Stimulated activated CD4-positive, alpha-beta T cell treated with anti-CD3 and anti-CD28 coated beads, Interleukin-4, amount 100 ng/mL, for 48 hours (primary cell): ENCODE data around the gene PEX6.
"Not testable (repeated sequence)": the region's sequence is repeated elsewhere in the genome, so short reads cannot be mapped to it uniquely, and the experiment has no call there.

ENCODE experiments used
- DNase-seq, 2 donors: peaks; one replicate each; pipeline ENCODE4 v3.0.0-alpha.2; 2020; ENCODE audit warnings: low read depth in 2 of 2

The PEX6 gene

GRCh38 chr6:43001843-43002242, 22.9 kb upstream of the PEX6 start:
- DNase-seq = no peak

- not testable (repeated sequence) for DNase-seq
Measured at GRCh38 chr6:42998205-42998604, 19.2 kb upstream of the PEX6 start.

DNA sequence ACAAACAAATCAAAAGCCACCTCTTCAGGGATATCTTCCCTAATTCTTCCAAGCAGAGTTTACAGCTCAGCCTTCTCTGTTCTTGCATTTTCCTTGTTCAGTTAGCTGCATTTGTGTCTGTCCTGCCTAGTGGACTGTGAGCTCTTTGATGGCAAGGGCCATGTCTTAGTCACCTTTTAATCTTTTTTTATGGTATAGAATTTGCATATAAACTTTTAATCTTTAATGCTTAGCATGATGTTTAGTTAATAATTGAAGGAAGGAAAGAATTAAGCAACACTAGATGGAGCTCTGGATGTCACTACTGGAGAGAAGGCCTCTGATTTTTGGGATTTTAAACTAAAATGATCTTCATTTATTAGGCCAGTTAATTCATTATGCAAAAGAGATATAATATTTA, 17.5 kb upstream of the PEX6 start:
- no peak for DNase-seq

- no peak for DNase-seq
Measured at GRCh38 chr6:42993445-42993844, 14.5 kb upstream of the PEX6 start.

GRCh38 chr6:42989923-42990322, 10.9 kb upstream of the PEX6 start:
- no peak for DNase-seq

- DNase-seq = no peak
Measured at GRCh38 chr6:42988486-42989020, 9.6 kb upstream of the PEX6 start.

GRCh38 chr6:42987533-42988451, 8.8 kb upstream of the PEX6 start:
- DNase-seq = no peak

- no peak for DNase-seq
Measured at GRCh38 chr6:42984924-42985475, 6.0 kb upstream of the PEX6 start.

- DNase-seq = peak; percentile 89 to 97
Measured at GRCh38 chr6:42984001-42984923, 5.3 kb upstream of the PEX6 start, which contains the start of gene PPP2R5D. Gene PPP2R5D, plus strand, starts transcription at chr6:42984570. Its CDS starts 108 bp downstream, at chr6:42984678.

DNA sequence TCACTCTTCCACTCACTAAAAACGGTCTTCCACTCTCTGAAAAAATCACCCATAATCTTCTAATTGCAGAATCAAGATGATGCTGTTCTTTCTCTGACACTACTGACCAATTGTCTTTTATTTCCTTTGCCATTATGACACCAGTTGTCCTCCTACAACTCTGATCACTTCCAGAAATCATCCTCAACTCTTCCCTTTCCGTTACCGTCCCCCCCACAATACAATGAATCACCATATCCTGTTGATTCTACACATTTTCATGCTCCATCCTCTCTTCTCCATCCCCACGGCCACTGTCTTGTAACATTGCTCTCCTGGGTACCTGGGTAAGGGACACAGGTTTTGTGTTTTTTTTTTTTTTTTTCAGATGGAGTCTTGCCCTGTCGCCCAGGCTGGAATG, 2.9 kb upstream of the PEX6 start:
- DNase-seq = no peak

GRCh38 chr6:42979523-42980177, 669 bp upstream of the PEX6 start:
- DNase-seq = no peak

GRCh38 chr6:42978487-42978838, 518 bp downstream of the PEX6 start:
- no peak for DNase-seq

DNA sequence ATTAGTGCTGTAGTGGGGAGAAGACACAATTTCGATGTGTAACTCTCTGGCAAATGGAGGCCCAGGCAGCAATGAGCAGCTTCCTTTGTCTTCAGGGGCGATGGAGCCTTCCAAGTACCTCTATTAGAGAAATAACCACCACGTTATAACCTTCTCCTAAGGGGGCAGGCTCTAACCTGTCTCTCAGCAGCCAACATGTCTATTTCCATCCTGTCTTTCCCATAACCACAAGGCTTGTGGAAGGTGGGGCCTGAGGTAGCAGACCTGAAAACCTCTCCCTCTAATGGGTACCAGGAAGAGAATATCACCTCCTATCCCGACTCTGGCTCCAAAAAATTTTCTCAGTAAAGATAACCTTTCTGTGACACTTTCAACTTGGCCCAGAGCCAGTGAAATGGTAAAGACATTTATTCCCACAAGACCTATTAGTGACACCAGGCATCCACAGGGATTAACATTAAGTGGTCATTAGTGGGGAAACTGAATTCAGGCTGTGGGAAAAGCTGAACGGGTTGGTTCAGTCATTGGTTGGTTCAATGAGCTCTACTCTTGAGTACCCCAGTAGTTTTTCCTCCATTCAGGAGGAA, 4.0 kb downstream of the PEX6 start:
- no peak for DNase-seq

DNA sequence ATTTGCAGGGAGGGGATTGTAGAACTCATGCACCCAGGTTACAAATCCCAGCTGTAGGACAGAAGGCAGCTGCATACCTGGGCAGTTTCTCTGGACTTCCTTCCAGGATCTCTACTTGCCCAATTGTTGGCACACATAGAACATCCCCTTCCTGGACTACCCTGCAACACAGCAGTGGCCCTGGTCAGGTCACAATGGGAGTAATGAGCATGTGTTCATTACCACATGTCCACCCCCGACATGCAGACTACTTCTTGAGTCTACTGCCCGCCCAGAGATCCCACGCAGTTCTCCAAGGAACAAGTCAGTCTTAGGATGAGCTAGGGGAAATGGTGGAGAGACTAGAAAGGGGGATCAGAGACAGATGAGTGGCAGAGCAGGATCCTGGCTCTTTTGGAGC, 5.1 kb downstream of the PEX6 start:
- no peak for DNase-seq

DNA sequence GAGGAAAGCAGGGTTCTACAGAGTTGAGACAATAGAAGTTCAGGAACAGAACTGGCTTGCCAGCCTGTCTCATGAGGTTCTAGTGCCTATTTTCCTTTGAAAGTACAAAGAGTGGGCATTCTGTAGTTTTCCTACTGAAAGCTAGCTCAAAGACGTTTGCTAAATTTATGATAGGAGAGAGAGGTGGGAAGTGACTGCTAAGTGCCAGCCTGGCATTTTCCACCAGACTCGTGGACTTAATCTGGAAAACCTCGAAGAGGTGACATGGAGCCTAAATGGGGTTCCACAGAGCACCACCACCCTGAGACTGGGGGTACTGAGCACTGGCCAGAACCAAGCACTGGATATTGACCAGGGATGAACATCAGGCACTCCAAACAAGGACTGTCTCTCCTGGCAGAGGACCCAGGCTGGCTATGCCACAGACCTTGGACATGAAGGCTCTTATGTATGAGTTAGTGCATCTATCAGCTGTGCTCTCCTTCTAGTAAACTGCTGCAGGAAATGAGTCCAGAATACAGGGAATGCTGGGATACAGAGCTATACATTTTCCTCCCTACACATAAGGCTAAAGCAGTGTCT, 7.1 kb downstream of the PEX6 start:
- no peak for DNase-seq

GRCh38 chr6:42970871-42971612, 7.9 kb downstream of the PEX6 start:
- DNase-seq = no peak

DNA sequence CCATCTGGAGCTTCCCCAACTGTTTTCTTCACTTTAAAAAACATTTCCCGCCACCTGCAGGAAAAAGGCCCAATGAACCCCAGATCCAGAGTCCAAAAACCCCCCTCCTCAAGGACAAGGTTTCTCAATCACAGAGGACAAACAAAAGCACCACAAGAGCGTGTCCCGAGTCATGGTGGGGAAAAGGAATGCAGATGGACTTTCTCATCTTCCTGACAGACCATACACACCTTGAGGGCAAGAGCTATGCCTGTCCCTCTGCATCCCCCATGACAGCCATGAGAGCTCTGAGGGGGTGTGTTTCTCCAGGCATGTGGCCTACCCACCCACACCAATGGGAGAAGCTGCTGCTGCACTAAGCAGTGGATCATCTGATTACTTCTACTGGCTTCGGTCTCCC, 9.0 kb downstream of the PEX6 start:
- no peak for DNase-seq

- no peak for DNase-seq
Measured at GRCh38 chr6:42969431-42969830, 9.6 kb downstream of the PEX6 start.

DNA sequence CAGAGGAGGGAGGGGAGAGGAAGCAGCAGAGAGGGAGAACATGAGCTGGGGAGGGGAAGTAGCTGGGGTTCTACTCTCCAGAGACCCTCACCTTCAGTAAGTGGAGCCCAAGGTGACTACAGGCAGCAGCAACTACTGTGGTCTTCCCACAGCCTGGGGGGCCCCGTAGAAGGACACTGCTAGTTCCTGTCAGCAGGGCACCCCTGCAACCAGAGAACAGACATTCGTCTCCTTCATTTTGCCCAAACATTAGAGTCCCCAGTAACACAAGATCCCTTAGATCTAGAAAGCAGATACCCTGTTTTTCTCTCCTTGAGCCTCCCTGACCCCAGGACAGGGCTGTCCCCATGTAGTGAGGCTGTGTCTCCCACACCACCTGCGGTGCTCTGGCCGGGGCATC, 10.2 kb downstream of the PEX6 start:
- DNase-seq = no peak

DNA sequence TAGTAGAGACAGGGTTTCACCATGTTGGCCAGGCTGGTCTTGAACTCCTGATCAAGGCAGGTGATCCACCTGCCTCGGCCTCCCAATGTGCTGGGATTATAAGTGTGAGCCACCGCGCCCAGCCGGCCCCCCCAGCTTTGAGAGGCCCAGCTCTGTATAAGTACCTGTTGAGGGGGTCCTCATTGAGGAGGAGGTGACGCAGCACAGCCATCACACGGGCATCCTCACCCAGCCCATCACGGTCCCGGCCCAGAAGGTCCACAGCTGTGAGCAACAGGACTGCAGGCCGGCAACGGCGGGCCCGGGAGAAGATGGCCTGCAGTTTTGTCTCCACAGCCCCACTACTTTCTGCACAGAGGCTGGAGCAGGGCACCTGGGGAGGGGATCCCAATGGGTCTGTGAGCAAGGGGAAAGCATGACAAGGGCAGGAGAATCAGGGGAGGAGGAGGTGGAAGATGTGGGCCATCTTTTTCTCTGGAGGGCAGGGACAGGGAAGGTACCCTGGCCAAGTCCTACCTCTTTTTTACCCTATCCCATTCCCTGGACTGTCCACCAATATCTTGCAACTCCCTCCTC, 10.8 kb downstream of the PEX6 start:
- DNase-seq = no peak
